Measurements from ENCODE around the gene GPER1. TPM values are rescaled to one million over a fixed set of nuclear protein-coding genes. Genes with fewer than 3 reads are reported as not detected.
"Not testable (repeated sequence)": the region's sequence is repeated elsewhere in the genome, so short reads cannot be mapped to it uniquely, and the experiment has no call there.

GPER1 gene
- total and polyA plus RNA-seq, 2 donors = 0.99 to 3.4 TPM

- peaks cover 0 to 13% of the 10 kb centered on the region in 2 donors for H3K4me1 ChIP-seq (ENCODE audit: control insufficient read depth in 2 of 2, insufficient read depth in 2 of 2, low read length in 2 of 2)
- H3K27me3 ChIP-seq (ENCODE audit: control insufficient read depth in 2 of 2, insufficient read depth in 1 of 2, low read length in 1 of 2) = no peaks in the 10 kb centered on the region
- no peaks in the 10 kb centered on the region for H3K9me3 ChIP-seq (ENCODE audit: control insufficient read depth in 2 of 2, insufficient read depth in 1 of 2, low read length in 1 of 2)
- DNase-seq (ENCODE audit: low read depth in 6 of 9, low spot score in 9 of 9) = no peak
- H3K4me3 ChIP-seq (ENCODE audit: low read length in 2 of 2) = no peak overlapping the region
- no peak overlapping the region for H3K27ac ChIP-seq (ENCODE audit: low read depth in 1 of 2, low read length in 1 of 2)
- peaks cover 0 to 3% of the 10 kb centered on the region in 2 donors for H3K36me3 ChIP-seq (ENCODE audit: control insufficient read depth in 2 of 2, insufficient read depth in 2 of 2, low read length in 1 of 2)
- 96% methylated on average over 3 of the region's 3 CpGs for WGBS
These were observed 23.2 kb downstream of the GPER1 start for GRCh38 chr7:1111156-1111555.

DNA sequence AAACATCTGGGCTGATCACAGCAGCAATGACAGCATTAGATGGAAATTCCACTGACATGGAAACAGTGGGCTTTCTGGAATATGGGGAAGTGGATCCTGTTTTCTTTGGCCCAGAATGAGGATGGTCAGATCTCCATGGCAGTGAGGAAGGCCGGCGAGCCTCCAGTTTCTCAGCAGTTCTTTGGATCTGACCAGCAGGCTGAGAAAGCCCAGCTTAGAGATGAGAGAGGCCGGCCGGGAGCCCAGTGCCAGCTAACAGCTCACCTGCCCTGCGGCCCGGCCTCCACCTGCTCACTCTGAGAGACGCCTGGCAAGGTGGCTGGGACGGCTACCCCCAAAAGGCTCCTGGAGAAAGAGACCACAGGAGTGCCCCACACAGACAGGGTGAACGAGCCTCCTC lies 24.2 kb downstream of the GPER1 start:
- Histone ChIP-seq H3K36me3 (ENCODE audit: control insufficient read depth in 2 of 2, insufficient read depth in 2 of 2, low read length in 1 of 2) (peaks cover 0 to 3% of the 10 kb centered on the region in 2 donors), H3K4me1 (ENCODE audit: control insufficient read depth in 2 of 2, insufficient read depth in 2 of 2, low read length in 2 of 2) (peaks cover 0 to 3% of the 10 kb centered on the region in 2 donors), H3K27me3 (ENCODE audit: control insufficient read depth in 2 of 2, insufficient read depth in 1 of 2, low read length in 1 of 2) (no peaks in the 10 kb centered on the region), H3K27ac (ENCODE audit: low read depth in 1 of 2, low read length in 1 of 2) (no peak overlapping the region), H3K9me3 (ENCODE audit: control insufficient read depth in 2 of 2, insufficient read depth in 1 of 2, low read length in 1 of 2) (no peaks in the 10 kb centered on the region), H3K4me3 (ENCODE audit: low read length in 2 of 2) (no peak overlapping the region)
- no peak for DNase-seq (ENCODE audit: low read depth in 6 of 9, low spot score in 9 of 9)
- 97% methylated on average over 9 of the region's 9 CpGs for WGBS

- no peak overlapping the region for H3K27ac ChIP-seq (ENCODE audit: low read depth in 1 of 2, low read length in 1 of 2)
- DNase-seq (ENCODE audit: low read depth in 6 of 9, low spot score in 9 of 9) = no peak
- H3K27me3 ChIP-seq (ENCODE audit: control insufficient read depth in 2 of 2, insufficient read depth in 1 of 2, low read length in 1 of 2) = no peaks in the 10 kb centered on the region
- 95% methylated on average over 43 of the region's 43 CpGs for WGBS
- no peak overlapping the region for H3K4me3 ChIP-seq (ENCODE audit: low read length in 2 of 2)
- H3K36me3 ChIP-seq (ENCODE audit: control insufficient read depth in 2 of 2, insufficient read depth in 2 of 2, low read length in 1 of 2) = peaks cover 0 to 3% of the 10 kb centered on the region in 2 donors
- H3K9me3 ChIP-seq (ENCODE audit: control insufficient read depth in 2 of 2, insufficient read depth in 1 of 2, low read length in 1 of 2) = no peaks in the 10 kb centered on the region
- no peaks in the 10 kb centered on the region for H3K4me1 ChIP-seq (ENCODE audit: control insufficient read depth in 2 of 2, insufficient read depth in 2 of 2, low read length in 2 of 2)
These were observed 25.0 kb downstream of the GPER1 start for GRCh38 chr7:1112625-1113547.

GRCh38 chr7:1113548-1113885 lies 25.6 kb downstream of the GPER1 start:
- Histone ChIP-seq H3K4me3 (ENCODE audit: low read length in 2 of 2) (no peak overlapping the region), H3K36me3 (ENCODE audit: control insufficient read depth in 2 of 2, insufficient read depth in 2 of 2, low read length in 1 of 2) (peaks cover 0 to 3% of the 10 kb centered on the region in 2 donors), H3K27me3 (ENCODE audit: control insufficient read depth in 2 of 2, insufficient read depth in 1 of 2, low read length in 1 of 2) (no peaks in the 10 kb centered on the region), H3K9me3 (ENCODE audit: control insufficient read depth in 2 of 2, insufficient read depth in 1 of 2, low read length in 1 of 2) (no peaks in the 10 kb centered on the region), H3K4me1 (ENCODE audit: control insufficient read depth in 2 of 2, insufficient read depth in 2 of 2, low read length in 2 of 2) (no peaks in the 10 kb centered on the region), H3K27ac (ENCODE audit: low read depth in 1 of 2, low read length in 1 of 2) (no peak overlapping the region)
- DNase-seq (ENCODE audit: low read depth in 6 of 9, low spot score in 9 of 9) = no peak
- 97% methylated on average over 18 of the region's 18 CpGs for WGBS

DNA sequence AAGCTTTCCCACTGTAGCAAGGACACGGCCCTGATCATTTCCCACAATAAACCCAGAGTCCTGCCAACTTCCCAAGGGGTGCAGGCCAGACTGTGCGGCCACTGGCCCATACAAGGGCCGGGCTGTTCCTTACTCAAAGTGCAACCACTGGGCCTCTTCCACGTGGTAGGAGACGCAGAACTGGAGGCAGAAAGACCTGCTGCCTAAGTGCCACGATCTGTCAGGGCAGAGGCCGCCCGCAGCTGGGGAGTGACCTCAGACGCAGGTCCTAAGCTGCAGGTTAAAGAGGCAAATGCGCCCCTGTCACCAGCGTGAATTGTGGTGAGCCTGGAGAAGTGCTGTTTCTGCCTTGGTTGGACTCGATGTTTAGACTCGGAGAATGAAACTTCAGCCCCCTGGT lies 26.2 kb downstream of the GPER1 start:
- 98% methylated on average over 13 of the region's 13 CpGs for WGBS
- no peak overlapping the region for H3K4me3 ChIP-seq (ENCODE audit: low read length in 2 of 2)
- no peaks in the 10 kb centered on the region for H3K9me3 ChIP-seq (ENCODE audit: control insufficient read depth in 2 of 2, insufficient read depth in 1 of 2, low read length in 1 of 2)
- peaks cover 3 to 4% of the 10 kb centered on the region in 2 donors for H3K4me1 ChIP-seq (ENCODE audit: control insufficient read depth in 2 of 2, insufficient read depth in 2 of 2, low read length in 2 of 2)
- H3K27me3 ChIP-seq (ENCODE audit: control insufficient read depth in 2 of 2, insufficient read depth in 1 of 2, low read length in 1 of 2) = no peaks in the 10 kb centered on the region
- DNase-seq (ENCODE audit: low read depth in 6 of 9, low spot score in 9 of 9) = no peak
- peaks cover 0 to 3% of the 10 kb centered on the region in 2 donors for H3K36me3 ChIP-seq (ENCODE audit: control insufficient read depth in 2 of 2, insufficient read depth in 2 of 2, low read length in 1 of 2)
- H3K27ac ChIP-seq (ENCODE audit: low read depth in 1 of 2, low read length in 1 of 2) = no peak overlapping the region

DNA sequence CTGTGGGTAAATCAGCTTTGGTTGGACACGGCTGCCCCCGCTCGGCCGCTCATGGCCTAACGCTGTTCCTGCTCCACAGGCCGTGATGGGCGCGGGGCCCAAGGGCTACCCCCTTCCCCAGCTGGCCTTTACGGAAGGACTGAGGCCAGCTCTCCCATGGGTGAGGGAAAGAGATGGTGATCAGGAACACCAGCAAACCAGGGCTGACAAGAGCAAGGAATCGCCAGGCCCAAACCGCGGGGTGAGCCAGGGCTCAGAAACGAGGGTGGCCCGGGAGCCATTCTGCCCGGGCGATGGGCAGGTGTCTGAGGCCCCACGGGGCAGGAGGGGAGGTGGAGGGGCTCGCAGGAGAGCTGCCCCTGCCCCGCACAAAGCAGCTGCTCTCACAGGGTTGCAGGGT lies 26.6 kb downstream of the GPER1 start:
- no peak for DNase-seq (ENCODE audit: low read depth in 6 of 9, low spot score in 9 of 9)

GRCh38 chr7:1115171-1116045 lies 27.5 kb downstream of the GPER1 start:
- H3K27ac ChIP-seq (ENCODE audit: low read depth in 1 of 2, low read length in 1 of 2); H3K36me3 ChIP-seq (ENCODE audit: control insufficient read depth in 2 of 2, insufficient read depth in 2 of 2, low read length in 1 of 2); H3K9me3 ChIP-seq (ENCODE audit: control insufficient read depth in 2 of 2, insufficient read depth in 1 of 2, low read length in 1 of 2); H3K4me3 ChIP-seq (ENCODE audit: low read length in 2 of 2); H3K4me1 ChIP-seq (ENCODE audit: control insufficient read depth in 2 of 2, insufficient read depth in 2 of 2, low read length in 2 of 2); H3K27me3 ChIP-seq (ENCODE audit: control insufficient read depth in 2 of 2, insufficient read depth in 1 of 2, low read length in 1 of 2); DNase-seq (ENCODE audit: low read depth in 6 of 9, low spot score in 9 of 9): not testable (repeated sequence)
- WGBS = 93% methylated on average over 44 of the region's 44 CpGs

More for the DNA sequence above, 26.6 kb downstream of the GPER1 start:
- Histone ChIP-seq H3K27ac (ENCODE audit: low read depth in 1 of 2, low read length in 1 of 2) (no peak overlapping the region), H3K36me3 (ENCODE audit: control insufficient read depth in 2 of 2, insufficient read depth in 2 of 2, low read length in 1 of 2) (peaks cover 0 to 3% of the 10 kb centered on the region in 2 donors), H3K9me3 (ENCODE audit: control insufficient read depth in 2 of 2, insufficient read depth in 1 of 2, low read length in 1 of 2) (no peaks in the 10 kb centered on the region), H3K4me1 (ENCODE audit: control insufficient read depth in 2 of 2, insufficient read depth in 2 of 2, low read length in 2 of 2) (peaks cover 8% of the 10 kb centered on the region in 2 donors), H3K4me3 (ENCODE audit: low read length in 2 of 2) (no peak overlapping the region), H3K27me3 (ENCODE audit: control insufficient read depth in 2 of 2, insufficient read depth in 1 of 2, low read length in 1 of 2) (no peaks in the 10 kb centered on the region)
- WGBS = 96% methylated on average over 19 of the region's 19 CpGs

DNA sequence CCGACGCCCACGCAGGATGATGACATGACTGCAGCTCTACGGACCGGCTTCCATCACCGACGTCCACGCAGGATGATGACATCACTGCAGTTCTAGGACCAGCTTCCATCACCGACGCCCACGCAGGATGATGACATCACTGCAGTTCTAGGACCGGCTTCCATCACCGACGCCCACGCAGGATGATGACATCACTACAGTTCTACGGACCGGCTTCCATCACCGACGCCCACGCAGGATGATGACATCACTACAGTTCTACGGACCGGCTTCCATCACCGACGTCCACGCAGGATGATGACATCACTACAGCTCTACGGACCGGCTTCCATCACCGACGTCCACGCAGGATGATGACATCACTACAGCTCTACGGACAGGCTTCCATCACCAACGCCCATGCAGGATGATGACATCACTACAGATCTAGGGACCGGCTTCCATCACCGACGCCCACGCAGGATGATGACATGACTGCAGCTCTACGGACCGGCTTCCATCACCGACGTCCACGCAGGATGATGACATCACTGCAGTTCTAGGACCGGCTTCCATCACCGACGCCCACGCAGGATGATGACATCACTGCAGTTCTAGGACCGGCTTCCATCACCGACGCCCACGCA lies 28.6 kb downstream of the GPER1 start:
- not testable (repeated sequence) for DNase-seq (ENCODE audit: low read depth in 6 of 9, low spot score in 9 of 9); H3K27ac ChIP-seq (ENCODE audit: low read depth in 1 of 2, low read length in 1 of 2)
- 89% methylated on average over 29 of the region's 49 CpGs for WGBS

More for the DNA sequence above, 28.6 kb downstream of the GPER1 start:
- not testable (repeated sequence) for H3K27me3 ChIP-seq (ENCODE audit: control insufficient read depth in 2 of 2, insufficient read depth in 1 of 2, low read length in 1 of 2); H3K36me3 ChIP-seq (ENCODE audit: control insufficient read depth in 2 of 2, insufficient read depth in 2 of 2, low read length in 1 of 2); H3K4me1 ChIP-seq (ENCODE audit: control insufficient read depth in 2 of 2, insufficient read depth in 2 of 2, low read length in 2 of 2); H3K4me3 ChIP-seq (ENCODE audit: low read length in 2 of 2); H3K9me3 ChIP-seq (ENCODE audit: control insufficient read depth in 2 of 2, insufficient read depth in 1 of 2, low read length in 1 of 2)

Data from thymus (tissue), 11 donors.